Thyroid gland (tissue), 4 donors: ENCODE results near the gene OCA2. TPM values are rescaled to one million over a fixed set of nuclear protein-coding genes. Genes with fewer than 3 reads are reported as not detected.

ENCODE experiments used
- DNase-seq, 2 donors: peaks; one replicate each; pipeline ENCODE4 v3.0.0-alpha.2; 2019
- H3K27ac ChIP-seq, 3 donors: fragments of 200-600 bp; sonication (generic); 1 replicate in 2 of 3; 2 replicates in 1 of 3; pipeline ENCODE4 v1.5.1; 2016 to 2019; ENCODE audit warnings: mild to moderate bottlenecking in 1 of 3, moderate library complexity in 1 of 3
- H3K27me3 ChIP-seq: fragments of 200-600 bp; sonication (generic); one replicate; pipeline ENCODE4 v1.5.1; 2019
- H3K36me3 ChIP-seq, 2 donors: fragments of 200-600 bp; sonication (generic); one replicate each; pipeline ENCODE4 v1.5.1; 2016 to 2019
- H3K4me1 ChIP-seq, 2 donors: fragments of 200-600 bp; sonication (generic); one replicate each; pipeline ENCODE4 v1.5.1; 2017 to 2019
- H3K4me3 ChIP-seq, 3 donors: fragments of 200-600 bp; sonication (generic); replicated peaks in 1 of 3; 1 replicate in 2 of 3; 2 replicates in 1 of 3; pipeline ENCODE4 v1.5.1; 2016; ENCODE audit warnings: mild to moderate bottlenecking in 1 of 3
- H3K9me3 ChIP-seq: fragments of 200-600 bp; sonication (generic); one replicate; pipeline ENCODE4 v1.5.1; 2017
- POLR2A ChIP-seq, 2 donors: fragments of 450-650 bp; IDR thresholded peaks; one replicate each; pipeline ENCODE4 v1.6.1; 2017; ENCODE audit warnings: antibody characterized with exemption in 2 of 2, mild to moderate bottlenecking in 2 of 2, moderate library complexity in 1 of 2
- WGBS, 2 donors: methylation state at CpG; one replicate each; pipeline ENCODE4 v1.1.5; 2017; 5-methylcytosine and 5-hydroxymethylcytosine counted together
- intact Hi-C: fragments of 100-400 bp; cut with DNase I; formaldehyde crosslinking; loops from one replicate; pipeline ENCODE4 v1.15.1; 2023
- total RNA-seq, 4 donors: library from RNA; depleted of rRNA; stranded (reverse); fragments of >200 nt; gene quantifications; one replicate each; pipeline ENCODE4 v1.2.3, GENCODE V29; 2016
- TF ChIP-seq, protein P1 (sequence below), 6 experiments: fragments of 200-600 bp in 3 of 6; fragments of 450-650 bp in 3 of 6; sonication (generic) in 3 of 6; IDR thresholded peaks; one replicate each; pipeline ENCODE4 v1.5.1; 2016 to 2019; ENCODE audit warnings: antibody characterized with exemption in 6 of 6, mild to moderate bottlenecking in 2 of 6, inconsistent platforms in 1 of 6, moderate library complexity in 1 of 6

The OCA2 gene
- total RNA-seq, 4 donors from 2014 or later = 5.5 to 20.5 (median 13.8) TPM

DNA sequence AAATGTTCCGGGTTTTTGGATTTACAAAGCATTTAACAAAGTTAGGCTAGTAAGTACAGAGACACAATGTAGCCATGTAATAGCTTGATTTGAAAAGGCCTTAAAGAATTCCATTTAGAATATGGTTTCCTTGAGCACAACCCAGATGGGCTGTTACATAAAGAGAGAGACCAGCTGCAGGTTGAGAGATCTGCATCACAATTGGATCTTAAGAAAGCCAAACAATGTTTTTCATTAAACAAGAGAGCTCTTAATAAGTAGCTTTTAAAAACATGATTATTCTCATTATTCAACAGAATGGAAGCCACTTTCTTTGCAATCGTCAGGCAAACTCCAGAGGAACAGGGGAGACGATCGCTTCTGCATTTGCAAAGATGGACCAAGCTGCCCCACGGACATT lies 300.3 kb downstream of the OCA2 start:
- Histone ChIP-seq H3K4me1 (peaks cover 0 to 4% of the 10 kb centered on the region in 2 donors), H3K27me3 (no peaks in the 10 kb centered on the region), H3K9me3 (no peaks in the 10 kb centered on the region), H3K27ac (no peak overlapping the region), H3K36me3 (no peaks in the 10 kb centered on the region), H3K4me3 (no peak overlapping the region)
- WGBS, 2 donors = 85 to 89% methylated on average over 5 of the region's 5 CpGs
- intact Hi-C loops = no loop called here
- DNase-seq = no peak
- TF ChIP-seq, protein P1, sequence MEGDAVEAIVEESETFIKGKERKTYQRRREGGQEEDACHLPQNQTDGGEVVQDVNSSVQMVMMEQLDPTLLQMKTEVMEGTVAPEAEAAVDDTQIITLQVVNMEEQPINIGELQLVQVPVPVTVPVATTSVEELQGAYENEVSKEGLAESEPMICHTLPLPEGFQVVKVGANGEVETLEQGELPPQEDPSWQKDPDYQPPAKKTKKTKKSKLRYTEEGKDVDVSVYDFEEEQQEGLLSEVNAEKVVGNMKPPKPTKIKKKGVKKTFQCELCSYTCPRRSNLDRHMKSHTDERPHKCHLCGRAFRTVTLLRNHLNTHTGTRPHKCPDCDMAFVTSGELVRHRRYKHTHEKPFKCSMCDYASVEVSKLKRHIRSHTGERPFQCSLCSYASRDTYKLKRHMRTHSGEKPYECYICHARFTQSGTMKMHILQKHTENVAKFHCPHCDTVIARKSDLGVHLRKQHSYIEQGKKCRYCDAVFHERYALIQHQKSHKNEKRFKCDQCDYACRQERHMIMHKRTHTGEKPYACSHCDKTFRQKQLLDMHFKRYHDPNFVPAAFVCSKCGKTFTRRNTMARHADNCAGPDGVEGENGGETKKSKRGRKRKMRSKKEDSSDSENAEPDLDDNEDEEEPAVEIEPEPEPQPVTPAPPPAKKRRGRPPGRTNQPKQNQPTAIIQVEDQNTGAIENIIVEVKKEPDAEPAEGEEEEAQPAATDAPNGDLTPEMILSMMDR (IDR thresholded peaks at IDR 0.05) = no peak
- no peak for TF ChIP-seq POLR2A (IDR thresholded peaks at IDR 0.05)

- intact Hi-C loops = no loop called here
- H3K36me3 ChIP-seq = no peaks in the 10 kb centered on the region
- 41 to 46% methylated on average over 8 of the region's 8 CpGs for WGBS, 2 donors
Measured at GRCh38 chr15:27797765-27798164, 301.4 kb downstream of the OCA2 start.

GRCh38 chr15:27796405-27797320 lies 302.5 kb downstream of the OCA2 start:
- H3K27ac ChIP-seq = no peak overlapping the region
- no peaks in the 10 kb centered on the region for H3K36me3 ChIP-seq
- DNase-seq = no peak
- no peaks in the 10 kb centered on the region for H3K27me3 ChIP-seq
- no peak overlapping the region for H3K4me3 ChIP-seq
- no peaks in the 10 kb centered on the region for H3K9me3 ChIP-seq
- intact Hi-C loops = no loop called here
- peaks cover 0 to 4% of the 10 kb centered on the region in 2 donors for H3K4me1 ChIP-seq
- TF ChIP-seq POLR2A (IDR thresholded peaks at IDR 0.05) = no peak
- TF ChIP-seq, protein P1 (IDR thresholded peaks at IDR 0.05) = no peak
- WGBS, 2 donors = 86% methylated on average over 17 of the region's 17 CpGs

More at GRCh38 chr15:27797765-27798164, 301.4 kb downstream of the OCA2 start:
- H3K4me3 ChIP-seq = no peak overlapping the region
- H3K4me1 ChIP-seq = peaks cover 0 to 4% of the 10 kb centered on the region in 2 donors
- peak; percentile 94 to 96 for DNase-seq
- H3K9me3 ChIP-seq = no peaks in the 10 kb centered on the region
- TF ChIP-seq, protein P1 (IDR thresholded peaks at IDR 0.05) = no peak
- no peak for TF ChIP-seq POLR2A (IDR thresholded peaks at IDR 0.05)
- no peaks in the 10 kb centered on the region for H3K27me3 ChIP-seq
- H3K27ac ChIP-seq = peak overlapping the region in 1 of 3 donors; percentile 29

DNA sequence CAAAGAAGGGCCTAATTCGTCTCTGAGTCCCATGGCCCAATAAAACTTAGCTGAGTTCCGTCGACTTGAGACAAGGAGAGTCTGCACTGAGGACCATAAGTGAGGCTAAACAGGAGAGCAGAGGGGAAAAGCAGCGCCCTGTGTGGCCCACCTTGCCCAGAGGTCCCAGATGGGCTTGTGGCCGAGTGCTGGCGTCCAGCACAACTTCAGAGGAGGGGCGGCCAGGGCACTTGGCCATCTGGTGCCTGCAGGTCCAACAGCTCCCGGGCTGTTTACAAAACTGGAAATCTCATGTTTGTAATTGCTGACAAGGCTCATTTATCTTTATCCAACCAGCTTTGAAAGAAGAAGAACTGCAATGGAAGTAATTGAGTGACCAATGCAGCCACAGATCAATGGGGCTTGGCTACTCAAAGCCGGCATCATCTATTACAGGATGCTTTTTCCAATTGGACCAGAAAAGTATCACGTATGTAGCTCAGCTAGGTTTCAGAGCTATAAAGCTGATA lies 306.3 kb downstream of the OCA2 start:
- WGBS, 2 donors = 81 to 87% methylated on average over 10 of the region's 10 CpGs
- no peak for DNase-seq
- Histone ChIP-seq H3K4me1 (no peaks in the 10 kb centered on the region), H3K27ac (no peak overlapping the region), H3K27me3 (no peaks in the 10 kb centered on the region), H3K4me3 (no peak overlapping the region), H3K36me3 (no peaks in the 10 kb centered on the region), H3K9me3 (no peaks in the 10 kb centered on the region)
- intact Hi-C loops = no loop called here
- TF ChIP-seq, protein P1 (IDR thresholded peaks at IDR 0.05) = no peak
- no peak for TF ChIP-seq POLR2A (IDR thresholded peaks at IDR 0.05)

DNA sequence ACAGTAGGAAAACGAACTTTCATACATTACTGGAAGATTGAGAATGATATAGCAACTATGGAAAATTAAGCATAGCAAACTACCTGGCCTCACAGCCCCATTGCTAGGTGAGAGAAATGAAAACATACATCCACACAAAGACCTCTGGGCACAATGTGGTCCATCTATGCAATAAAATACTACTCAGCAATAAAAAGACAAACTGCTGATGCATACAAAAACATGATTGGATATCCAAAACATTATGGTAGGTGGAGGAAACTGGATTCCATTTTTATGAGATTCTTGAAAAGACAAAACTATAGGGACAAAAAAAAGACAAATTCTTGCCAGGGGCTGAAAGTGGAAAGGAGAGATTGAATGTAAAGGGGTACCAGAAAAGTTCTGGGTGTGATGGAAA lies 308.8 kb downstream of the OCA2 start:
- no peaks in the 10 kb centered on the region for H3K9me3 ChIP-seq
- H3K27me3 ChIP-seq = no peaks in the 10 kb centered on the region
- H3K4me3 ChIP-seq = no peak overlapping the region
- no peak overlapping the region for H3K27ac ChIP-seq
- no peak for DNase-seq
- WGBS, 2 donors = 71 to 81% methylated on average over 1 of the region's 1 CpG
- no peaks in the 10 kb centered on the region for H3K36me3 ChIP-seq
- H3K4me1 ChIP-seq = no peaks in the 10 kb centered on the region
- intact Hi-C loops = no loop called here
- TF ChIP-seq, protein P1 (IDR thresholded peaks at IDR 0.05) = no peak
- no peak for TF ChIP-seq POLR2A (IDR thresholded peaks at IDR 0.05)
